ENCODE data around the gene FLT4.

DNA sequence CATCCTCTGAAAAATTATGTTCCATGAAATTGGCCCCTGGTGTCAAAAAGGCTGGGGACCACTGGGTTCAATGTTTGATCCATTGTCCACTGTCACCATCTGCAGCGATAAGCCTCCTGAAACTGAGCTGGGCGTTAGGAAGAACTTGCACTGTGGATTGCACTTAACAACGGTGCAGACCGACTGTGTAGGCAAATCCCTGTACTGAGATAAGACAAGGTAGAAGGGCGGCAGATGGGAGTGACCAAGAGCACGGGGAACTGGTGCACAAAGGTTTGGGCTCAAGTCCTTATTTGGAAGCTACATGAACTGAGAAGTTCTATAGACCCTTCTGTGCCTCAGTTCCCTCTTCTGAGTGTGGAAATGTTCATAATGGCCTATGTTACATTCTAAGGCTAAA is 41.6 kb upstream of the FLT4 start:
- TF ChIP-seq, protein P1, sequence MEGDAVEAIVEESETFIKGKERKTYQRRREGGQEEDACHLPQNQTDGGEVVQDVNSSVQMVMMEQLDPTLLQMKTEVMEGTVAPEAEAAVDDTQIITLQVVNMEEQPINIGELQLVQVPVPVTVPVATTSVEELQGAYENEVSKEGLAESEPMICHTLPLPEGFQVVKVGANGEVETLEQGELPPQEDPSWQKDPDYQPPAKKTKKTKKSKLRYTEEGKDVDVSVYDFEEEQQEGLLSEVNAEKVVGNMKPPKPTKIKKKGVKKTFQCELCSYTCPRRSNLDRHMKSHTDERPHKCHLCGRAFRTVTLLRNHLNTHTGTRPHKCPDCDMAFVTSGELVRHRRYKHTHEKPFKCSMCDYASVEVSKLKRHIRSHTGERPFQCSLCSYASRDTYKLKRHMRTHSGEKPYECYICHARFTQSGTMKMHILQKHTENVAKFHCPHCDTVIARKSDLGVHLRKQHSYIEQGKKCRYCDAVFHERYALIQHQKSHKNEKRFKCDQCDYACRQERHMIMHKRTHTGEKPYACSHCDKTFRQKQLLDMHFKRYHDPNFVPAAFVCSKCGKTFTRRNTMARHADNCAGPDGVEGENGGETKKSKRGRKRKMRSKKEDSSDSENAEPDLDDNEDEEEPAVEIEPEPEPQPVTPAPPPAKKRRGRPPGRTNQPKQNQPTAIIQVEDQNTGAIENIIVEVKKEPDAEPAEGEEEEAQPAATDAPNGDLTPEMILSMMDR (IDR thresholded peaks at IDR 0.05), result no peak
- no peak for TF ChIP-seq EZH2 (IDR thresholded peaks at IDR 0.05; ENCODE audit: borderline replicate concordance, insufficient read depth, low read depth, low read length, poor library complexity, severe bottlenecking)
